ENCODE results near the gene C13orf46.

Gene C13orf46

GRCh38 chr13:113953561-113953960, 20.3 kb downstream of the C13orf46 start:
- no peak for DNase-seq

- no peak for DNase-seq
These were observed 20.8 kb downstream of the C13orf46 start for GRCh38 chr13:113952983-113953520.

GRCh38 chr13:113952151-113952982, 21.5 kb downstream of the C13orf46 start:
- no peak for DNase-seq

GRCh38 chr13:113951246-113951999, 22.5 kb downstream of the C13orf46 start:
- peak; percentile 45 to 67 for DNase-seq

- DNase-seq = no peak
These were observed 23.2 kb downstream of the C13orf46 start for GRCh38 chr13:113950451-113951245.

GRCh38 chr13:113949546-113949945, 24.3 kb downstream of the C13orf46 start:
- DNase-seq = no peak

- no peak for DNase-seq
These were observed 25.7 kb downstream of the C13orf46 start for GRCh38 chr13:113948034-113948742.

GRCh38 chr13:113947311-113948033, 26.4 kb downstream of the C13orf46 start:
- DNase-seq = no peak

- no peak for DNase-seq
These were observed 27.3 kb downstream of the C13orf46 start for GRCh38 chr13:113946409-113947181.

GRCh38 chr13:113945857-113946408, 27.9 kb downstream of the C13orf46 start:
- DNase-seq = no peak

GRCh38 chr13:113943821-113944565, 29.9 kb downstream of the C13orf46 start:
- DNase-seq = no peak

- no peak for DNase-seq
These were observed 31.2 kb downstream of the C13orf46 start for GRCh38 chr13:113942591-113943103.

- DNase-seq = no peak
These were observed 32.2 kb downstream of the C13orf46 start for GRCh38 chr13:113941571-113942191.

GRCh38 chr13:113939944-113940297, 34.0 kb downstream of the C13orf46 start:
- no peak for DNase-seq

- DNase-seq = no peak
These were observed 34.5 kb downstream of the C13orf46 start for GRCh38 chr13:113939129-113939943.

- no peak for DNase-seq
These were observed 35.2 kb downstream of the C13orf46 start for GRCh38 chr13:113938716-113939115.

GRCh38 chr13:113938246-113938645, 35.6 kb downstream of the C13orf46 start:
- DNase-seq = no peak

GRCh38 chr13:113937527-113938180, 36.2 kb downstream of the C13orf46 start:
- DNase-seq = no peak

Measured in CD4-positive, alpha-beta T cell treated with Interleukin-1 beta for 1 hour (primary cell).